Measurements from ENCODE around the gene CSRNP3.

Gene CSRNP3

GRCh38 chr2:165633431-165633830 is 163.9 kb downstream of the CSRNP3 start:
- DNase-seq (ENCODE audit: low read depth): no peak
- TF ChIP-seq CTCF (IDR thresholded peaks at IDR 0.05; ENCODE audit: insufficient read depth, low read depth, low read length, missing control alignments): no peak
- no peak overlapping the region for H3K4me3 ChIP-seq (ENCODE audit: low read length)

- H3K4me3 ChIP-seq (ENCODE audit: low read length): no peak overlapping the region
- DNase-seq (ENCODE audit: low read depth): no peak
- no peak for TF ChIP-seq CTCF (IDR thresholded peaks at IDR 0.05; ENCODE audit: insufficient read depth, low read depth, low read length, missing control alignments)
These were observed 164.8 kb downstream of the CSRNP3 start for GRCh38 chr2:165634282-165634681.

GRCh38 chr2:165634855-165635254 is 165.4 kb downstream of the CSRNP3 start:
- no peak overlapping the region for H3K4me3 ChIP-seq (ENCODE audit: low read length)
- peak; percentile 44 for DNase-seq (ENCODE audit: low read depth)
- no peak for TF ChIP-seq CTCF (IDR thresholded peaks at IDR 0.05; ENCODE audit: insufficient read depth, low read depth, low read length, missing control alignments)

GRCh38 chr2:165635532-165635931 is 166.0 kb downstream of the CSRNP3 start:
- H3K4me3 ChIP-seq (ENCODE audit: low read length): no peak overlapping the region
- DNase-seq (ENCODE audit: low read depth): peak; percentile 76
- no peak for TF ChIP-seq CTCF (IDR thresholded peaks at IDR 0.05; ENCODE audit: insufficient read depth, low read depth, low read length, missing control alignments)

- peak; percentile 69 for DNase-seq (ENCODE audit: low read depth)
- no peak for TF ChIP-seq CTCF (IDR thresholded peaks at IDR 0.05; ENCODE audit: insufficient read depth, low read depth, low read length, missing control alignments)
- no peak overlapping the region for H3K4me3 ChIP-seq (ENCODE audit: low read length)
These were observed 167.5 kb downstream of the CSRNP3 start for GRCh38 chr2:165636959-165637358.

- H3K4me3 ChIP-seq (ENCODE audit: low read length): no peak overlapping the region
- no peak for TF ChIP-seq CTCF (IDR thresholded peaks at IDR 0.05; ENCODE audit: insufficient read depth, low read depth, low read length, missing control alignments)
- peak; percentile 35 for DNase-seq (ENCODE audit: low read depth)
These were observed 167.9 kb downstream of the CSRNP3 start for GRCh38 chr2:165637396-165637795.

- DNase-seq (ENCODE audit: low read depth): no peak
- H3K4me3 ChIP-seq (ENCODE audit: low read length): no peak overlapping the region
- no peak for TF ChIP-seq CTCF (IDR thresholded peaks at IDR 0.05; ENCODE audit: insufficient read depth, low read depth, low read length, missing control alignments)
These were observed 170.0 kb downstream of the CSRNP3 start for GRCh38 chr2:165639504-165639903.
